Liver (tissue), 9 donors: Measurements from ENCODE around the gene SLC9A2. TPM values are rescaled to one million over a fixed set of nuclear protein-coding genes. Genes with fewer than 3 reads are reported as not detected.

Source experiments
- DNase-seq: peaks from one replicate; pipeline ENCODE4 v3.0.0-alpha.2; 2017; ENCODE audit warnings: low spot score
- H3K27ac ChIP-seq, 2 donors: one replicate each; pipeline ENCODE4 v1.7.0; 2013; ENCODE audit warnings: inconsistent platforms in 2 of 2, low read length in 2 of 2, control low read depth in 1 of 2, low read depth in 1 of 2, mild to moderate bottlenecking in 1 of 2
- H3K27me3 ChIP-seq, 4 donors: one replicate each; pipeline versions ENCODE4 v1.6.1 to v1.7.0; 2013; ENCODE audit warnings: low read length in 3 of 4, inconsistent platforms in 1 of 4, mild to moderate bottlenecking in 1 of 4, moderate library complexity in 1 of 4; ENCODE audit not compliant: control insufficient read depth in 4 of 4, insufficient read depth in 4 of 4
- H3K36me3 ChIP-seq, 4 donors: one replicate each; pipeline versions ENCODE4 v1.6.1 to v1.7.0; 2013; ENCODE audit warnings: low read length in 3 of 4, mild to moderate bottlenecking in 3 of 4, low read depth in 1 of 4, moderate library complexity in 1 of 4; ENCODE audit not compliant: control insufficient read depth in 4 of 4, insufficient read depth in 3 of 4
- H3K4me1 ChIP-seq, 4 donors: one replicate each; pipeline versions ENCODE4 v1.6.1 to v1.7.0; 2013; ENCODE audit warnings: low read length in 3 of 4, mild to moderate bottlenecking in 3 of 4, moderate library complexity in 1 of 4; ENCODE audit not compliant: control insufficient read depth in 4 of 4, insufficient read depth in 4 of 4
- H3K4me3 ChIP-seq, 3 donors: one replicate each; pipeline versions ENCODE4 v1.6.1 to v1.7.0; 2013; ENCODE audit warnings: low read length in 3 of 3, control low read depth in 1 of 3, low read depth in 1 of 3, mild to moderate bottlenecking in 1 of 3
- H3K9ac ChIP-seq, 2 donors: one replicate each; pipeline ENCODE4 v1.7.0; 2013; ENCODE audit warnings: low read length in 2 of 2, mild to moderate bottlenecking in 2 of 2, moderate library complexity in 2 of 2, control low read depth in 1 of 2, low read depth in 1 of 2
- H3K9me3 ChIP-seq, 4 donors: one replicate each; pipeline versions ENCODE4 v1.6.1 to v1.7.0; 2013; ENCODE audit warnings: low read length in 3 of 4; ENCODE audit not compliant: control insufficient read depth in 4 of 4
- ATF3 ChIP-seq: IDR thresholded peaks from 2 replicates; pipeline ENCODE4 v1.6.1; 2016; ENCODE audit warnings: antibody characterized with exemption
- CTCF ChIP-seq: fragments of 150-350 bp; IDR thresholded peaks from 2 replicates; pipeline ENCODE4 v1.5.1; 2017; ENCODE audit warnings: improper control_type of control experiment, low read depth, low read length; ENCODE audit not compliant: missing input control
- FOXA1 ChIP-seq: IDR thresholded peaks from 2 replicates; pipeline ENCODE4 v1.6.1; 2016; ENCODE audit warnings: antibody characterized with exemption
- FOXA2 ChIP-seq: IDR thresholded peaks from 2 replicates; pipeline ENCODE4 v1.6.1; 2016; ENCODE audit warnings: antibody characterized with exemption
- GABPA ChIP-seq, 2 donors: IDR thresholded peaks in 1 of 2; conservative IDR thresholded peaks in 1 of 2; 2 replicates each; pipeline ENCODE4 v1.6.1; 2016; ENCODE audit warnings: antibody characterized with exemption in 2 of 2, mild to moderate bottlenecking in 1 of 2, moderate library complexity in 1 of 2
- HNF4A ChIP-seq, 2 donors: conservative IDR thresholded peaks; 2 replicates each; pipeline ENCODE4 v1.6.1; 2016; ENCODE audit warnings: antibody characterized with exemption in 2 of 2, mild to moderate bottlenecking in 2 of 2
- HNF4G ChIP-seq: IDR thresholded peaks from 2 replicates; pipeline ENCODE4 v1.6.1; 2016; ENCODE audit warnings: antibody characterized with exemption
- JUND ChIP-seq, 2 donors: IDR thresholded peaks; 2 replicates each; pipeline ENCODE4 v1.6.1; 2016; ENCODE audit warnings: antibody characterized with exemption in 2 of 2
- NR2F2 ChIP-seq: IDR thresholded peaks from 2 replicates; pipeline ENCODE4 v1.6.1; 2016; ENCODE audit warnings: antibody characterized with exemption
- REST ChIP-seq: IDR thresholded peaks from 2 replicates; pipeline ENCODE4 v1.6.1; 2016; ENCODE audit warnings: antibody characterized with exemption, mild to moderate bottlenecking
- RXRA ChIP-seq, 2 donors: IDR thresholded peaks; 2 replicates each; pipeline ENCODE4 v1.6.1; 2017 to 2018; ENCODE audit warnings: antibody characterized with exemption in 2 of 2, mild to moderate bottlenecking in 1 of 2
- SP1 ChIP-seq: IDR thresholded peaks from 2 replicates; pipeline ENCODE4 v1.6.1; 2018; ENCODE audit warnings: antibody characterized with exemption, mild to moderate bottlenecking
- YY1 ChIP-seq: IDR thresholded peaks from 2 replicates; pipeline ENCODE4 v1.6.1; 2016; ENCODE audit warnings: antibody characterized with exemption, mild to moderate bottlenecking
- ZBTB33 ChIP-seq: IDR thresholded peaks from 2 replicates; pipeline ENCODE4 v1.6.1; 2016; ENCODE audit warnings: antibody characterized with exemption
- WGBS: extraction: QIAGEN DNeasy Blood & Tissue Kit; methylation state at CpG from one replicate; pipeline ENCODE4 v1.1.7; 2013; 5-methylcytosine and 5-hydroxymethylcytosine counted together
- polyA plus RNA-seq, 2 donors: library from polyadenylated mRNA; stranded (reverse) in 1 of 2; unstranded in 1 of 2; fragments of 200-250 nt in 1 of 2; fragments of >200 nt in 1 of 2; fragmentation: Nextera tagmentation in 1 of 2; extraction: Ambion mirVana in 1 of 2; gene quantifications; one replicate each; pipeline versions ENCODE4 v1.2.1 to v1.2.3, GENCODE V29; 2013 to 2015
- total RNA-seq, 2 donors: library from RNA; depleted of rRNA; stranded (reverse); fragments of >200 nt; gene quantifications; one replicate each; pipeline ENCODE4 v1.2.3, GENCODE V29; 2014
- donor health status: healthy.
- donor health status: healthy.
- donor health status: healthy.
- donor health status: healthy.
- donor health status: healthy.

The SLC9A2 gene
- total and polyA plus RNA-seq, 4 donors: under 0.01 to 0.05 (median 0.01) TPM; not detected in 1

- no peak for TF ChIP-seq HNF4A (conservative IDR thresholded peaks at IDR 0.05)
- TF ChIP-seq RXRA (IDR thresholded peaks at IDR 0.05): no peak
These were observed 20.1 kb downstream of the SLC9A2 start (continued) for GRCh38 chr2:102639429-102639828.

- DNase-seq: no peak
- 81% methylated on average over 2 of the region's 2 CpGs for WGBS
- no peak overlapping the region for H3K9ac ChIP-seq
- TF ChIP-seq JUND (IDR thresholded peaks at IDR 0.05): no peak
- no peak for TF ChIP-seq CTCF
- TF ChIP-seq RXRA (IDR thresholded peaks at IDR 0.05): no peak
- no peak for TF ChIP-seq ZBTB33
- TF ChIP-seq REST: no peak
- TF ChIP-seq GABPA (IDR thresholded peaks at IDR 0.05 in 1 of 2, conservative IDR thresholded peaks at IDR 0.05 in 1 of 2): no peak
- no peak for TF ChIP-seq YY1
- TF ChIP-seq ATF3: no peak
- no peak for TF ChIP-seq FOXA2
- TF ChIP-seq HNF4G: no peak
- no peak for TF ChIP-seq NR2F2
- TF ChIP-seq FOXA1: no peak
- no peaks in the 10 kb centered on the region for H3K36me3 ChIP-seq
- H3K27me3 ChIP-seq: no peaks in the 10 kb centered on the region
- H3K4me3 ChIP-seq: no peak overlapping the region
- H3K4me1 ChIP-seq: no peaks in the 10 kb centered on the region
- no peaks in the 10 kb centered on the region for H3K9me3 ChIP-seq
- no peak overlapping the region for H3K27ac ChIP-seq
These were observed 32.8 kb downstream of the SLC9A2 start for GRCh38 chr2:102652126-102652525.

- H3K4me1 ChIP-seq: no peaks in the 10 kb centered on the region
- H3K27ac ChIP-seq: no peak overlapping the region
- no peaks in the 10 kb centered on the region for H3K9me3 ChIP-seq
- 87% methylated on average over 7 of the region's 7 CpGs for WGBS
- no peaks in the 10 kb centered on the region for H3K36me3 ChIP-seq
- H3K4me3 ChIP-seq: no peak overlapping the region
- H3K27me3 ChIP-seq: peaks cover 0 to 4% (median 0%) of the 10 kb centered on the region in 4 donors
- DNase-seq: no peak
- no peak overlapping the region for H3K9ac ChIP-seq
- TF ChIP-seq YY1 (no peak), NR2F2 (no peak), ZBTB33 (no peak), GABPA (IDR thresholded peaks at IDR 0.05 in 1 of 2, conservative IDR thresholded peaks at IDR 0.05 in 1 of 2) (no peak), HNF4G (no peak), CTCF (no peak), SP1 (no peak)
These were observed 38.4 kb downstream of the SLC9A2 start for GRCh38 chr2:102657770-102658169.
